ENCODE data around the gene COPB1.

Gene COPB1

DNA sequence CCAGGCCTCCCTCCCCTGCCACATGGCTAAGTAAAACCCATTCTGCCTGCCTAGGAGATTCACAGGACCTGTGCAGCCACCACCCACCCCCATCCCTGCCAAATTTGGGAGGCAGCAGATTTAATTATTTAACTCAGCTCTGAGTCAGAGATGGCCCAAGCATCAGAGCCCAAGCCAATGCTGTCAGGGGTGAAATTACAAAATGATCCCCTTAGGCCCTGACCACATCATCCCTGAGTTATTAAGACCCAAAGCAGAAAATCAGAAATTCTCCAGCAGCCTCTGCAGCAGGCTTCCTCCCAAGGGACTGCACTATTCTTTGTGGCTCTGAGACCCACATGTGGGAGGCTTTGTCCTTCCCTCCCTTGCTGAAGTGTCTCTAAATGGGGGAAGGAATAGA lies 87.8 kb downstream of the COPB1 start:
- Histone ChIP-seq H3K4me1 (ENCODE audit: insufficient read depth, low read length) (peaks cover 75% of the 10 kb centered on the region), H3K27me3 (ENCODE audit: insufficient read depth, low read length, poor library complexity) (no peaks in the 10 kb centered on the region), H3K9ac (ENCODE audit: low read depth, low read length) (peak overlapping the region; percentile 23), H2AFZ (ENCODE audit: low read depth, low read length) (peak overlapping the region; percentile 6; the same call in 1 of the 2 replicates), H3K4me2 (ENCODE audit: insufficient read depth, low read length) (0 out of 2 replicates have a peak overlapping the region, but pooled peaks have one; percentile 4), H3K9me3 (ENCODE audit: insufficient read depth, low read length, severe bottlenecking) (no peaks in the 10 kb centered on the region), H3K79me2 (ENCODE audit: insufficient read depth, low read length) (no peaks in the 10 kb centered on the region), H3K36me3 (ENCODE audit: insufficient read depth, low read length) (no peaks in the 10 kb centered on the region), H3K27ac (ENCODE audit: low read length) (peak overlapping the region; percentile 99), H4K20me1 (ENCODE audit: insufficient read depth, low read length) (no peaks in the 10 kb centered on the region), H3K4me3 (ENCODE audit: low read depth in 1 of 2, low read length in 2 of 2) (no peak overlapping the region)
- no peak for ATAC-seq (ENCODE audit: insufficient read depth, low read depth)
- no peak for TF ChIP-seq EZH2 (IDR thresholded peaks at IDR 0.05; ENCODE audit: borderline replicate concordance, low read depth, low read length, severe bottlenecking)
- TF ChIP-seq, protein P1, sequence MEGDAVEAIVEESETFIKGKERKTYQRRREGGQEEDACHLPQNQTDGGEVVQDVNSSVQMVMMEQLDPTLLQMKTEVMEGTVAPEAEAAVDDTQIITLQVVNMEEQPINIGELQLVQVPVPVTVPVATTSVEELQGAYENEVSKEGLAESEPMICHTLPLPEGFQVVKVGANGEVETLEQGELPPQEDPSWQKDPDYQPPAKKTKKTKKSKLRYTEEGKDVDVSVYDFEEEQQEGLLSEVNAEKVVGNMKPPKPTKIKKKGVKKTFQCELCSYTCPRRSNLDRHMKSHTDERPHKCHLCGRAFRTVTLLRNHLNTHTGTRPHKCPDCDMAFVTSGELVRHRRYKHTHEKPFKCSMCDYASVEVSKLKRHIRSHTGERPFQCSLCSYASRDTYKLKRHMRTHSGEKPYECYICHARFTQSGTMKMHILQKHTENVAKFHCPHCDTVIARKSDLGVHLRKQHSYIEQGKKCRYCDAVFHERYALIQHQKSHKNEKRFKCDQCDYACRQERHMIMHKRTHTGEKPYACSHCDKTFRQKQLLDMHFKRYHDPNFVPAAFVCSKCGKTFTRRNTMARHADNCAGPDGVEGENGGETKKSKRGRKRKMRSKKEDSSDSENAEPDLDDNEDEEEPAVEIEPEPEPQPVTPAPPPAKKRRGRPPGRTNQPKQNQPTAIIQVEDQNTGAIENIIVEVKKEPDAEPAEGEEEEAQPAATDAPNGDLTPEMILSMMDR (IDR thresholded peaks at IDR 0.05; ENCODE audit: borderline replicate concordance, extremely low read depth, low read length, poor library complexity, severe bottlenecking) = no peak
- DNase-seq = peak; percentile 62

DNA sequence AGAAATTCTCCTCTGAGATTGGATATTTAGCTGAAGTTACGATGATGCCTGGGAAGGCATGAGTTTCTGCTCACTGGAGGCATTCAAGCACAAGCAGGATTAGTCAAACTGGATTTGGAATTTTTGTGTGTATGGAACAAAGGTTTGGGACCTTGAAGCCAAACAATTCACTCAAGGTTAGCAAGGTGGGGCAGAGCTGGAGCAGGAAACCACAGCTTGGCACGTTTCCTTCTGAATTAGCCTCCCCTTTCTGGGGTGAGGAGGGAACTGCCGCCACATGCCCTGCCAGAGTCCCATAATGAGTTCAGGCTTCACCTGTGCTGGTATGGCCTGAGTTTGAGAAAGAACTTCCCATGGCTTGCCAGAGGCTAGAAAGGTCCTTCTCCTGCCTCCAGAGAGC lies 89.7 kb downstream of the COPB1 start:
- H3K4me2 ChIP-seq (ENCODE audit: insufficient read depth, low read length) = no peak overlapping the region
- peak overlapping the region; percentile 40; the same call in 1 of the 2 replicates for H2AFZ ChIP-seq (ENCODE audit: low read depth, low read length)
- no peaks in the 10 kb centered on the region for H3K79me2 ChIP-seq (ENCODE audit: insufficient read depth, low read length)
- peak overlapping the region; percentile 99 for H3K27ac ChIP-seq (ENCODE audit: low read length)
- no peak overlapping the region for H3K4me3 ChIP-seq (ENCODE audit: low read depth in 1 of 2, low read length in 2 of 2)
- no peak overlapping the region for H3K9ac ChIP-seq (ENCODE audit: low read depth, low read length)
- no peak for TF ChIP-seq EZH2 (IDR thresholded peaks at IDR 0.05; ENCODE audit: borderline replicate concordance, low read depth, low read length, severe bottlenecking)
- TF ChIP-seq, protein P1 (IDR thresholded peaks at IDR 0.05; ENCODE audit: borderline replicate concordance, extremely low read depth, low read length, poor library complexity, severe bottlenecking) = no peak
- H4K20me1 ChIP-seq (ENCODE audit: insufficient read depth, low read length) = no peaks in the 10 kb centered on the region
- H3K4me1 ChIP-seq (ENCODE audit: insufficient read depth, low read length) = peaks cover 56% of the 10 kb centered on the region
- H3K27me3 ChIP-seq (ENCODE audit: insufficient read depth, low read length, poor library complexity) = no peaks in the 10 kb centered on the region
- DNase-seq (peak; percentile 54), ATAC-seq (ENCODE audit: insufficient read depth, low read depth) (no peak)
- no peaks in the 10 kb centered on the region for H3K36me3 ChIP-seq (ENCODE audit: insufficient read depth, low read length)
- H3K9me3 ChIP-seq (ENCODE audit: insufficient read depth, low read length, severe bottlenecking) = no peaks in the 10 kb centered on the region

DNA sequence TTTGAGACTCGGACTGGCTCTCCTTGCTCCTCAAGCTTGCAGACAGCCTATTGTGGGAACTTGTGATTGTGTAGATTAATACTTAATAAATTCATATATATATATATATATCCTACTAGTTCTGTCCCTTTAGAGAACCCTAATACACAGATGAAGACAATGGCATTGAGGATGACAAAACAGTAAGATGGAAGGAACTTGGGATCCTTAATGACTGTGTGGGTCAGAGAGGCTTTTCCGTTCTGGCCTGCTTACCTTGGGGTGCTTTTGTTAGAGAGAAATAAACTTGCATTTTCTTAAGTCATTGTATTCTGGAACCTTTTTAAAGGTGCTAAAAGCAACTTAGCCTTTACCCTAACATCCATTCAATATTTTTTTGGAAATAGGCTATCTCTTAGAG lies 91.0 kb downstream of the COPB1 start:
- no peaks in the 10 kb centered on the region for H3K27me3 ChIP-seq (ENCODE audit: insufficient read depth, low read length, poor library complexity)
- no peaks in the 10 kb centered on the region for H3K36me3 ChIP-seq (ENCODE audit: insufficient read depth, low read length)
- peaks cover 43% of the 10 kb centered on the region for H3K4me1 ChIP-seq (ENCODE audit: insufficient read depth, low read length)
- H2AFZ ChIP-seq (ENCODE audit: low read depth, low read length) = no peak overlapping the region
- H3K4me2 ChIP-seq (ENCODE audit: insufficient read depth, low read length) = no peak overlapping the region
- no peaks in the 10 kb centered on the region for H3K79me2 ChIP-seq (ENCODE audit: insufficient read depth, low read length)
- H3K9ac ChIP-seq (ENCODE audit: low read depth, low read length) = no peak overlapping the region
- no peak for ATAC-seq (ENCODE audit: insufficient read depth, low read depth)
- H3K9me3 ChIP-seq (ENCODE audit: insufficient read depth, low read length, severe bottlenecking) = no peaks in the 10 kb centered on the region
- no peak overlapping the region for H3K27ac ChIP-seq (ENCODE audit: low read length)
- H4K20me1 ChIP-seq (ENCODE audit: insufficient read depth, low read length) = no peaks in the 10 kb centered on the region
- H3K4me3 ChIP-seq (ENCODE audit: low read depth in 1 of 2, low read length in 2 of 2) = no peak overlapping the region
- no peak for DNase-seq
- TF ChIP-seq, protein P1 (IDR thresholded peaks at IDR 0.05; ENCODE audit: borderline replicate concordance, extremely low read depth, low read length, poor library complexity, severe bottlenecking) = no peak
- no peak for TF ChIP-seq EZH2 (IDR thresholded peaks at IDR 0.05; ENCODE audit: borderline replicate concordance, low read depth, low read length, severe bottlenecking)

All from DND-41 (cell line).